Lower lobe of right lung (tissue), 2 donors: ENCODE data around the gene ZFAND2B. TPM values are rescaled to one million over a fixed set of nuclear protein-coding genes. Genes with fewer than 3 reads are reported as not detected.

Source experiments
- ATAC-seq, 2 donors: fragments of 200-7000 bp; cut with Tn5 transposase; one replicate each; pipeline ENCODE4 v1.9.1; 2020 to 2022; ENCODE audit warnings: mild to moderate bottlenecking in 2 of 2, moderate library complexity in 2 of 2
- DNase-seq: peaks from one replicate; pipeline ENCODE4 v3.0.0-alpha.2; 2020
- H3K27ac ChIP-seq: fragments of 200-600 bp; one replicate; pipeline ENCODE4 v1.8.0; 2022
- H3K27me3 ChIP-seq: fragments of 200-600 bp; one replicate; pipeline ENCODE4 v1.8.0; 2022; ENCODE audit warnings: low read depth
- H3K36me3 ChIP-seq: fragments of 200-600 bp; one replicate; pipeline ENCODE4 v1.8.0; 2022; ENCODE audit warnings: mild to moderate bottlenecking
- H3K4me1 ChIP-seq: fragments of 200-600 bp; one replicate; pipeline ENCODE4 v1.8.0; 2022
- H3K4me3 ChIP-seq: fragments of 200-600 bp; one replicate; pipeline ENCODE4 v1.8.0; 2022; ENCODE audit warnings: mild to moderate bottlenecking
- H3K9me3 ChIP-seq: fragments of 200-600 bp; one replicate; pipeline ENCODE4 v1.8.0; 2022
- CTCF ChIP-seq: fragments of 200-600 bp; IDR thresholded peaks from one replicate; pipeline ENCODE4 v1.8.0; 2022; ENCODE audit warnings: antibody characterized with exemption, mild to moderate bottlenecking
- intact Hi-C: fragments of 100-400 bp; cut with DNase I; formaldehyde crosslinking; loops from one replicate; pipeline ENCODE4 v1.11.0; 2022
- total RNA-seq: library from RNA; stranded (reverse); fragmentation: NEBNext Ultra II Directional; extraction: Animal tissue kit (Norgen Biotek cat#: 25700); gene quantifications from one replicate; pipeline ENCODE4 v1.2.1, GENCODE V29; 2021
- donor health status: DM: no; HTN: yes; CAD: no; lungs with severe emphysema.

The ZFAND2B gene
- total RNA-seq, 1 donor from 2014 or later, result 32.6 TPM

- no peak overlapping the region for H3K4me3 ChIP-seq
- DNase-seq, result no peak
- H3K9me3 ChIP-seq, result no peaks in the 10 kb centered on the region
- no peak overlapping the region for H3K27ac ChIP-seq
- peaks cover 18% of the 10 kb centered on the region for H3K36me3 ChIP-seq
- H3K27me3 ChIP-seq, result no peaks in the 10 kb centered on the region
- H3K4me1 ChIP-seq, result peaks cover 11% of the 10 kb centered on the region
- intact Hi-C loops, result no loop called here
- ATAC-seq, result no peak
- TF ChIP-seq CTCF, result no peak
Measured at GRCh38 chr2:219168526-219168925, 38.1 kb upstream of the ZFAND2B start.

- ATAC-seq (no peak), DNase-seq (no peak)
- H3K4me1 ChIP-seq, result peaks cover 13% of the 10 kb centered on the region
- H3K4me3 ChIP-seq, result no peak overlapping the region
- no peak overlapping the region for H3K27ac ChIP-seq
- no peaks in the 10 kb centered on the region for H3K9me3 ChIP-seq
- TF ChIP-seq CTCF, result no peak
- intact Hi-C loops, result no loop called here
- H3K36me3 ChIP-seq, result peaks cover 22% of the 10 kb centered on the region
- H3K27me3 ChIP-seq, result no peaks in the 10 kb centered on the region
Measured at GRCh38 chr2:219168932-219169331, 37.6 kb upstream of the ZFAND2B start.

GRCh38 chr2:219169930-219170654, 36.5 kb upstream of the ZFAND2B start, which contains the start of gene SLC23A3:
Gene SLC23A3, minus strand, starts transcription at chr2:219170029. Its CDS starts 45 bp downstream, at chr2:219169984.
- H3K4me3 ChIP-seq, result no peak within 1 kb of the TSS
- ATAC-seq (no peak), DNase-seq (no peak)
- no peaks in the 10 kb centered on the region for H3K27me3 ChIP-seq
- no peaks in the 10 kb centered on the region for H3K9me3 ChIP-seq
- H3K27ac ChIP-seq, result no peak within 1 kb of the TSS
- no peak for TF ChIP-seq CTCF
- intact Hi-C loops, result no loop called here
- peaks cover 22% of the 10 kb centered on the region for H3K4me1 ChIP-seq
- H3K36me3 ChIP-seq, result peaks cover 34% of the 10 kb centered on the region

GRCh38 chr2:219171231-219171651, 35.3 kb upstream of the ZFAND2B start:
- ATAC-seq (peak; percentile 67), DNase-seq (no peak)
- no peak overlapping the region for H3K4me3 ChIP-seq
- intact Hi-C loops, result no loop called here
- peaks cover 42% of the 10 kb centered on the region for H3K36me3 ChIP-seq
- H3K4me1 ChIP-seq, result peaks cover 33% of the 10 kb centered on the region
- peak; percentile 70 for TF ChIP-seq CTCF
- peak overlapping the region; percentile 49 for H3K27ac ChIP-seq
- no peaks in the 10 kb centered on the region for H3K27me3 ChIP-seq
- no peaks in the 10 kb centered on the region for H3K9me3 ChIP-seq

- peaks cover 35% of the 10 kb centered on the region for H3K4me1 ChIP-seq
- no peak for TF ChIP-seq CTCF
- H3K27ac ChIP-seq, result no peak overlapping the region
- ATAC-seq, result no peak
- H3K27me3 ChIP-seq, result no peaks in the 10 kb centered on the region
- intact Hi-C loops, result no loop called here
- H3K4me3 ChIP-seq, result no peak overlapping the region
- no peak for DNase-seq
- no peaks in the 10 kb centered on the region for H3K9me3 ChIP-seq
- H3K36me3 ChIP-seq, result peaks cover 42% of the 10 kb centered on the region
Measured at GRCh38 chr2:219172231-219173154, 34.1 kb upstream of the ZFAND2B start.
